GM19452 (cell line): Measurements from ENCODE around the gene TTC31.
"Not testable (repeated sequence)": the region's sequence is repeated elsewhere in the genome, so short reads cannot be mapped to it uniquely, and the experiment has no call there.

Source experiments
- ATAC-seq: cut with Tn5 transposase; IDR thresholded peaks from one replicate; pipeline ENCODE4 v1.9.1; 2021; ENCODE audit not compliant: unreplicated experiment

The TTC31 gene

GRCh38 chr2:74457129-74457548 is 25.7 kb upstream of the TTC31 start:
- ATAC-seq: no peak

GRCh38 chr2:74457549-74458131 is 25.2 kb upstream of the TTC31 start:
- peak; percentile 28 for ATAC-seq

- peak; percentile 79 for ATAC-seq
These were observed 24.5 kb upstream of the TTC31 start, which contains the start of gene WBP1 for GRCh38 chr2:74458132-74458937. TSS of gene WBP1 (plus strand) at chr2:74458438. CDS start at chr2:74458603, 165 bp downstream.

- no peak for ATAC-seq
These were observed 23.9 kb upstream of the TTC31 start for GRCh38 chr2:74458938-74459363.

- not testable (repeated sequence) for ATAC-seq
These were observed 23.3 kb upstream of the TTC31 start for GRCh38 chr2:74459503-74460118.

GRCh38 chr2:74460187-74460586 is 22.7 kb upstream of the TTC31 start:
- not testable (repeated sequence) for ATAC-seq

- no peak for ATAC-seq
These were observed 21.5 kb upstream of the TTC31 start for GRCh38 chr2:74461187-74462053.

GRCh38 chr2:74462054-74462785 is 20.7 kb upstream of the TTC31 start:
- ATAC-seq: no peak

- no peak for ATAC-seq
These were observed 20.1 kb upstream of the TTC31 start for GRCh38 chr2:74462786-74463105.

GRCh38 chr2:74464406-74464805 is 18.5 kb upstream of the TTC31 start:
- no peak for ATAC-seq

- not testable (repeated sequence) for ATAC-seq
These were observed 12.1 kb upstream of the TTC31 start for GRCh38 chr2:74470742-74471141.

- ATAC-seq: no peak
These were observed 11.4 kb upstream of the TTC31 start for GRCh38 chr2:74471332-74472065.

- peak; percentile 82 for ATAC-seq
These were observed 10.6 kb upstream of the TTC31 start, which contains the start of gene MRPL53 for GRCh38 chr2:74472086-74472944. TSS of gene MRPL53 (minus strand) at chr2:74472680. CDS start at chr2:74472660, 20 bp downstream.

GRCh38 chr2:74472945-74473258 is 10.0 kb upstream of the TTC31 start:
- ATAC-seq: no peak

- ATAC-seq: no peak
These were observed 8.4 kb upstream of the TTC31 start for GRCh38 chr2:74474481-74474880.

GRCh38 chr2:74474899-74475298 is 8.0 kb upstream of the TTC31 start:
- ATAC-seq: no peak

GRCh38 chr2:74481431-74481830 is 1.4 kb upstream of the TTC31 start:
- no peak for ATAC-seq

- peak; percentile 41 for ATAC-seq
These were observed 700 bp upstream of the TTC31 start for GRCh38 chr2:74481961-74482800.
